OCI-LY7 (cell line): Measurements from ENCODE around the gene PKD1L1. TPM values are rescaled to one million over a fixed set of nuclear protein-coding genes. Genes with fewer than 3 reads are reported as not detected.
A peak's percentile ranks its signal among the peaks of the same experiment; 100 is the strongest.
"Not testable (repeated sequence)": the region's sequence is repeated elsewhere in the genome, so short reads cannot be mapped to it uniquely, and the experiment has no call there.

ENCODE experiments used
- BruUV-seq: library from RNA; stranded (reverse); fragments of 400-500 nt; replicated peaks from 2 replicates; lab custom pipeline; 2021; lab: Mats Ljungman, UMichigan
- CTCF ChIA-PET: fragments of 300-600 bp; sonication (Branson Sonifier 250); formaldehyde crosslinking; loops from one replicate; lab custom pipeline; 2022; ENCODE audit warnings: antibody characterized with exemption; ENCODE audit not compliant: unreplicated experiment; lab: Charles Lee
- POLR2A ChIA-PET: fragments of 300-600 bp; sonication (Branson Sonifier 250); formaldehyde crosslinking; loops from one replicate; lab custom pipeline; 2022; ENCODE audit warnings: antibody characterized with exemption; lab: Charles Lee
- DNase-seq: peaks from one replicate; pipeline ENCODE4 v3.0.0-alpha.2; 2015; ENCODE audit warnings: low spot score
- H2AFZ ChIP-seq: fragments of 200-600 bp; sonication (generic), shearing (Covaris generic); 2 replicates; pipeline ENCODE4 v1.6.1; 2014; ENCODE audit warnings: mild to moderate bottlenecking, antibody characterized with exemption, low read length, moderate library complexity
- H3K27ac ChIP-seq: fragments of 200-600 bp; sonication (generic); 2 replicates; pipeline ENCODE4 v1.5.1; 2014; ENCODE audit warnings: mixed run types, low read depth, mild to moderate bottlenecking, moderate library complexity, low read length, inconsistent platforms; ENCODE audit not compliant: poor library complexity, severe bottlenecking
- H3K36me3 ChIP-seq: fragments of 200-600 bp; sonication (generic); 2 replicates; pipeline ENCODE4 v1.6.1; 2014; ENCODE audit warnings: mild to moderate bottlenecking, antibody characterized with exemption, low read length, moderate library complexity, mixed read lengths; ENCODE audit not compliant: insufficient read depth
- H3K4me1 ChIP-seq: fragments of 200-600 bp; sonication (generic); 2 replicates; pipeline ENCODE4 v1.5.1; 2014; ENCODE audit warnings: mild to moderate bottlenecking, low read length; ENCODE audit not compliant: insufficient read depth, poor library complexity, severe bottlenecking
- H3K4me2 ChIP-seq: fragments of 200-600 bp; sonication (generic); 2 replicates; pipeline ENCODE4 v1.6.1; 2014; ENCODE audit warnings: mild to moderate bottlenecking, low read length
- H3K4me3 ChIP-seq: fragments of 200-600 bp; sonication (generic); 2 replicates; pipeline ENCODE4 v1.5.1; 2014; ENCODE audit warnings: mild to moderate bottlenecking, low read depth, low read length; ENCODE audit not compliant: poor library complexity, severe bottlenecking
- H3K79me2 ChIP-seq: fragments of 200-600 bp; sonication (generic); 2 replicates; pipeline ENCODE4 v1.6.1; 2016; ENCODE audit warnings: low read depth, mild to moderate bottlenecking, low read length, moderate library complexity, mixed read lengths; ENCODE audit not compliant: insufficient read depth
- H3K9me2 ChIP-seq: fragments of 200-600 bp; sonication (generic); 2 replicates; pipeline ENCODE4 v1.6.1; 2016; ENCODE audit warnings: mild to moderate bottlenecking, low read length, mixed read lengths; ENCODE audit not compliant: insufficient read depth
- H3K9me3 ChIP-seq: fragments of 200-600 bp; sonication (generic); 2 replicates; pipeline ENCODE4 v1.6.1; 2014; ENCODE audit warnings: mild to moderate bottlenecking, mixed run types, low read length, mixed read lengths
- H4K20me1 ChIP-seq: fragments of 200-600 bp; sonication (generic); 2 replicates; pipeline ENCODE4 v1.6.1; 2014; ENCODE audit warnings: mild to moderate bottlenecking, antibody characterized with exemption, low read length, moderate library complexity, mixed read lengths; ENCODE audit not compliant: insufficient read depth
- EZH2phosphoT487 ChIP-seq: fragments of 200-600 bp; sonication (generic); IDR thresholded peaks from 2 replicates; pipeline ENCODE4 v1.6.1; 2018; ENCODE audit warnings: low read depth, borderline replicate concordance, mild to moderate bottlenecking, mixed run types, antibody characterized with exemption, low read length, moderate library complexity, mixed read lengths
- intact Hi-C: fragments of 100-400 bp; cut with micrococcal nuclease; formaldehyde crosslinking; loops from one replicate; pipeline ENCODE4 v1.10.0; 2022; ENCODE audit not compliant: unreplicated experiment
- total RNA-seq, 2 experiments: library from RNA; depleted of rRNA in 1 of 2; stranded (reverse); fragments of >200 nt in 1 of 2; shearing (Covaris generic) in 1 of 2; gene quantifications; 2 replicates each; pipeline ENCODE4 v1.2.3, GENCODE V29; 2014 to 2022
- TF ChIP-seq, protein P1 (sequence below): fragments of 200-600 bp; sonication (generic); conservative IDR thresholded peaks from 2 replicates; pipeline ENCODE4 v1.5.1; 2014; ENCODE audit warnings: mild to moderate bottlenecking, antibody characterized with exemption, low read length, moderate library complexity, mixed read lengths

The PKD1L1 gene
- total RNA-seq, 2 experiments from 2014 or later = 0.19 to 0.63 TPM

DNA sequence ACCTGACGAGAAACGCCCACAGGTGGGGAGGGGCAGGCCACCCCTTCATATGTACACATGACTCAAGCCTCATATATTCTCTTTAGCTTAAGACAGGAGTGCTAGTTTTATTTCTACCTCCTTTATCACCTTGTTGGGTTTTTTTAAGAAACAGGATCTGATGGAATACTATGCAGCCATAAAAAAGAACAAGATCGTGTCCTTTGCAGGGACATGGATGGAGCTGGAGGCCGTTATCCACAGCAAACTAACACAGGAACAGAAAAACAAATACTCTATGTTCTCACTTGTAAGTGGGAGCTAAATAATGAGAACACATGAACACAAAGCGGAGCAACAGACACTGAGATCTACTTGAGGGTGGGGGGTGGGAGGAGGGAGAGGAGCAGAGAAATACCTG is 42.3 kb upstream of the PKD1L1 start:
- Histone ChIP-seq H3K4me2 (no peak overlapping the region), H3K4me3 (no peak overlapping the region), H3K36me3 (no peaks in the 10 kb centered on the region), H3K9me2 (no peaks in the 10 kb centered on the region), H3K9me3 (no peaks in the 10 kb centered on the region), H3K4me1 (peaks cover 19% of the 10 kb centered on the region), H3K79me2 (no peaks in the 10 kb centered on the region), H2AFZ (no peak overlapping the region; the same call in 1 of the 2 replicates), H3K27ac (no peak overlapping the region), H4K20me1 (no peaks in the 10 kb centered on the region)
- BruUV-seq = no TSS peak
- POLR2A ChIA-PET = interaction anchor here (1.7 kb wide), 1 partner anchor 13 kb away, joined by 8 read pairs; no protein-coding TSS in a partner anchor
- no peak for TF ChIP-seq EZH2phosphoT487
- TF ChIP-seq, protein P1, sequence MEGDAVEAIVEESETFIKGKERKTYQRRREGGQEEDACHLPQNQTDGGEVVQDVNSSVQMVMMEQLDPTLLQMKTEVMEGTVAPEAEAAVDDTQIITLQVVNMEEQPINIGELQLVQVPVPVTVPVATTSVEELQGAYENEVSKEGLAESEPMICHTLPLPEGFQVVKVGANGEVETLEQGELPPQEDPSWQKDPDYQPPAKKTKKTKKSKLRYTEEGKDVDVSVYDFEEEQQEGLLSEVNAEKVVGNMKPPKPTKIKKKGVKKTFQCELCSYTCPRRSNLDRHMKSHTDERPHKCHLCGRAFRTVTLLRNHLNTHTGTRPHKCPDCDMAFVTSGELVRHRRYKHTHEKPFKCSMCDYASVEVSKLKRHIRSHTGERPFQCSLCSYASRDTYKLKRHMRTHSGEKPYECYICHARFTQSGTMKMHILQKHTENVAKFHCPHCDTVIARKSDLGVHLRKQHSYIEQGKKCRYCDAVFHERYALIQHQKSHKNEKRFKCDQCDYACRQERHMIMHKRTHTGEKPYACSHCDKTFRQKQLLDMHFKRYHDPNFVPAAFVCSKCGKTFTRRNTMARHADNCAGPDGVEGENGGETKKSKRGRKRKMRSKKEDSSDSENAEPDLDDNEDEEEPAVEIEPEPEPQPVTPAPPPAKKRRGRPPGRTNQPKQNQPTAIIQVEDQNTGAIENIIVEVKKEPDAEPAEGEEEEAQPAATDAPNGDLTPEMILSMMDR = no peak
- intact Hi-C loops = loop anchor here (2.0 kb wide), 1 partner anchor 44 kb away; the partner anchor contains the start of gene C7orf57
- CTCF ChIA-PET = interaction anchor here (1.0 to 1.6 kb wide), 2 partner anchors 8 to 120 kb away, joined by 4 read pairs; no protein-coding TSS in a partner anchor
- DNase-seq = no peak

DNA sequence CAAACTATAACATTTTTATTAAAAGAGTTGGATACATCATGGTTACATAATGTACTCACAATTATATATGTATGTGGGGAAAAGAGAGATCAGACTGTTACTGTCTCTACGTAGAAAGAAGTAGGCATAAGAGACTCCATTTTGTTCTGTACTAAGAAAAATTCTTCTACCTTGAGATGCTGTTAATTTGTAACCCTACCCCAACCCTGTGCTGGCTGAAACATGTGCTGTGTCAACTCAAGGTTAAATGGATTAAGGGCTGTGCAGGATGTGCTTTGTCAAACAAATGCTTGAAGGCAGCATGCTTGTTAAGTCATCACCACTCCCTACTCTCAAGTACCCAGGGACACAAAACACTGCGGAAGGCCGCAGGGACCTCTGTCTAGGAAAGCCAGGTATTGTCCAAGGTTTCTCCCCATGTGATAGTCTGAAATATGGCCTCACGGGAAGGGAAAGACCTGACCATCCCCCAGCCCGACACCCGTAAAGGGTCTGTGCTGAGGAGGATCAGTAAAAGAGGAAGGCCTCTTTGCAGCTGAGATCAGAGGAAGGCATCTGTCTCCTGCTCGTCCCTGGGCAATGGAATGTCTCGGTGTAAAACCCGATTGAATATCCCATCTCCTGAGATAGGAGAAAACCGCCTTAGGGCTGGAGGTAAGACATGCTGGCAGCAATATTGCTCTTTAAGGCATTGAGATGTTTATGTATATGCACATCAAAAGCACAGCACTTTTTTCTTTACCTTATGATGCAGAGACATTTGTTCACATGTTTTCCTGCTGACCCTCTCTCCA is 41.5 kb upstream of the PKD1L1 start:
- DNase-seq, H3K4me3 ChIP-seq, H2AFZ ChIP-seq, H3K36me3 ChIP-seq, H3K9me3 ChIP-seq, BruUV-seq, H3K9me2 ChIP-seq, H3K79me2 ChIP-seq, H3K4me2 ChIP-seq, CTCF ChIA-PET, H4K20me1 ChIP-seq, H3K27ac ChIP-seq: not testable (repeated sequence)
- POLR2A ChIA-PET = interaction anchor here (0.6 to 1.5 kb wide), 3 partner anchors 14 to 119 kb away, joined by 3 to 4 read pairs (median 3); no protein-coding TSS in a partner anchor
- peaks cover 19% of the 10 kb centered on the region for H3K4me1 ChIP-seq
- intact Hi-C loops = loop anchor here (2.0 kb wide), 1 partner anchor 45 kb away; the partner anchor contains the start of gene C7orf57

DNA sequence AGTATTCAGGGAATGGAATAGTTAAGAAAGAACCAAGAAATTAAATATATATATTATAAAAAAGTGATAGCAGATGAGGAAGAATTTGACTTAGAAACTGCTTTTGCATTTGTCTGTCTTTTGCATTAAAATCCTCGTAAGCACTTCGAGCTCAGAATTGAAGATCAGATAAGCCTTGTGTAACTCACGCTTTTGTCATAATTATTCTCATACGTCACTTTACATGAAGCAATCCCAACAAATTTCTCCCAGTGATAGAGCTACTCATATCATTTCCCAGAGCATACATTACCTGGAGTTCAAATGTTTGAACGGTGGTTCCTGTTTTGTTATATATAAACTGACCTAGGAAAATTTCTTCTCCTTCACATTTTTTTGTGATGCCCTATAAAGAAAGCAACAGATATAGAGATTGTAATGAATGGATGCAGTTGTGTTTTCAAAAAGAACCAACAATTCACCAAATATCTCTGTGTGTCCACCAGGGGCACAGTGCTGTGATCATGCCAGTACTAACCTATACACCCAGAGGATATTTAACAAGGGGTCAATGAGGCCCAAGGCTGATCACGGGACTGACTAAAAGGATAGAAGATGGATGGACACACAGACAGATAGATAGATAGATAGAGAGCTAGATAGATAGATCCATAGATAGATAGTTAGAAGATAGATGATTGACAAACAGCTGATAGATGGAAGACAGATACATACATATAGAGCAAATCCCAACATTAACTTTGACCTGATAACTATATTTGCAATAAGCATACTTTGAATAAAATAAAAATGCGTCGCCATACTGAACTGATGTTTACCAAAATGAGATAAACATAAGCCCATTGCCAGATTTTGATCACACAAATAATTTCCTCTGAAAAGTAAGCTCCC is 40.5 kb upstream of the PKD1L1 start:
- Histone ChIP-seq H2AFZ (no peak overlapping the region), H3K36me3 (no peaks in the 10 kb centered on the region), H3K4me1 (peaks cover 19% of the 10 kb centered on the region), H3K79me2 (no peaks in the 10 kb centered on the region), H3K27ac (no peak overlapping the region), H3K4me2 (no peak overlapping the region), H4K20me1 (no peaks in the 10 kb centered on the region), H3K4me3 (no peak overlapping the region), H3K9me3 (no peaks in the 10 kb centered on the region), H3K9me2 (no peaks in the 10 kb centered on the region)
- ChIA-PET CTCF (interaction anchor here (0.9 kb wide), 1 partner anchor 122 kb away, joined by 3 read pairs; no protein-coding TSS in a partner anchor), POLR2A (interaction anchor here (0.6 to 1.5 kb wide), 5 partner anchors 9 to 120 kb away, joined by 3 to 4 read pairs (median 3); no protein-coding TSS in a partner anchor)
- DNase-seq = peak; percentile 27
- BruUV-seq = no TSS peak
- intact Hi-C loops = no loop called here
- TF ChIP-seq, protein P1 = peak; percentile 82
- no peak for TF ChIP-seq EZH2phosphoT487
